ENCODE measurements around the gene ARMC6. TPM values are rescaled to one million over a fixed set of nuclear protein-coding genes. Genes with fewer than 3 reads are reported as not detected.

Gene ARMC6
- total RNA-seq, 3 donors from 2014 or later: 18.4 to 20.0 (median 19.3) TPM

DNA sequence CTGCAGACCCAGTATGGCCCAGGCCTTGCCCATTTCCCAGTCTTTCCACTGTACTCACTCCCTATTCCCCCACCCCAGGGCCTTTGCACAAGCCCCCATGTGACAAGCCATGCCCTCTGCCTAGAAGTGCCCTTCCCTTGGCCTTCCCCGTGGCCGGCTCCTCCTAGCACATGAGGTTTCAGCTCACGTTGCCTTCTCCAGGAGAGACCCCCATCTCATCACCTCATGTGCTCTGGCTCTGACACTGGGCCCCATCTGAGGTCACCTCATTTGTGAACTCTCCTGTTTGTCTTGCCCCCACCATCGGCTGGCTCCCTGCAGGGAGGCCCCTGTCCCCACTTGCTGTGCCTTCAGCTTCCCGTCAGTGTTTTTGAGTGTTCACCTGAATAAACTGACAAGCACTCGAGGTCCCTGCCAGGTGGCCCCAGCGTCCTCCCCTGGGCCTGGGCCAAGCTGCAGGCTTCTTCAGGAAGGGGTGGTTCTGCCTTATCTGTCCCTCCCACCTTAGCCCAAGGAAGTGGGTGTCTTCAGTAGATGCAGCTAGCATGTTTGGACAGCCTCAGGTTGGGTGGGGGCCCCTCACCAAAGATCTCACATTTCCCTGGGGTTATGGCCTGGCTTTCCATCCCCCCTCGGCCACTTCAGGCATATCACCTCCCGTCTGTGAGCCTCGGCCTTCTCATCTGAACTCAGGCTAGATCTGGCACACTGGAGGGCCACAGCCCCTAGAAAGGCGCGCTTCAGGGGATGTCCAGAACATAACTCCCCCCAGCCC is 26.6 kb downstream of the ARMC6 start:
- no peak for ATAC-seq
- intact Hi-C loops (cut with DNase I, micrococcal nuclease): loop anchor here in 1 of 2 donors (10.0 kb wide), 1 partner anchor 55 kb away; no protein-coding TSS in a partner anchor
- H3K36me3 ChIP-seq (ENCODE audit: low read depth): no peaks in the 10 kb centered on the region
- H3K9me3 ChIP-seq: no peaks in the 10 kb centered on the region
- H3K4me3 ChIP-seq: no peak overlapping the region
- H3K4me1 ChIP-seq (ENCODE audit: low read depth): peaks cover 10% of the 10 kb centered on the region
- TF ChIP-seq, protein P1, sequence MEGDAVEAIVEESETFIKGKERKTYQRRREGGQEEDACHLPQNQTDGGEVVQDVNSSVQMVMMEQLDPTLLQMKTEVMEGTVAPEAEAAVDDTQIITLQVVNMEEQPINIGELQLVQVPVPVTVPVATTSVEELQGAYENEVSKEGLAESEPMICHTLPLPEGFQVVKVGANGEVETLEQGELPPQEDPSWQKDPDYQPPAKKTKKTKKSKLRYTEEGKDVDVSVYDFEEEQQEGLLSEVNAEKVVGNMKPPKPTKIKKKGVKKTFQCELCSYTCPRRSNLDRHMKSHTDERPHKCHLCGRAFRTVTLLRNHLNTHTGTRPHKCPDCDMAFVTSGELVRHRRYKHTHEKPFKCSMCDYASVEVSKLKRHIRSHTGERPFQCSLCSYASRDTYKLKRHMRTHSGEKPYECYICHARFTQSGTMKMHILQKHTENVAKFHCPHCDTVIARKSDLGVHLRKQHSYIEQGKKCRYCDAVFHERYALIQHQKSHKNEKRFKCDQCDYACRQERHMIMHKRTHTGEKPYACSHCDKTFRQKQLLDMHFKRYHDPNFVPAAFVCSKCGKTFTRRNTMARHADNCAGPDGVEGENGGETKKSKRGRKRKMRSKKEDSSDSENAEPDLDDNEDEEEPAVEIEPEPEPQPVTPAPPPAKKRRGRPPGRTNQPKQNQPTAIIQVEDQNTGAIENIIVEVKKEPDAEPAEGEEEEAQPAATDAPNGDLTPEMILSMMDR (IDR thresholded peaks at IDR 0.05): no peak
- no peak for DNase-seq

DNA sequence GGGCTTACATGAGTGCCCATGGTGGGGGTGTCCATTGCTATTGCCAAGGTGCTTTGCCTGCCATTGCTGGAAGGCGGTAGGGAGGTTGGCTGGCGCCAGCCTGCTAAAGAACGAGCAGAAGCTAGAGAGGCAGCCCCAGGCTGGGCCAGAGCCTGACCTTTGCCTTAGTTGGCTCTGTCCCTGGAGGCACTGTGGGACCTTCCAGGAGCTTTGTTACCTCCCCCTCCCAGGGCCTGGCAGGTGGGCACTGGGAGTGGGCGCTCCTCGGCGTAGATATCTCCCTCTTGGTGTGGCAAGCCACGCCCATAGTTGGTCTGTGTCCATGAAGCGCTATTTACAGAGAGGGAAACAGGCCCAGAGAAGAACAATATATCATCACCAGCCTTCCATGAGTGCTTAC is 28.1 kb downstream of the ARMC6 start:
- DNase-seq (peak in 2 of 3 donors; percentile 29 to 43), ATAC-seq (no peak)
- Histone ChIP-seq H3K4me1 (ENCODE audit: low read depth) (peaks cover 20% of the 10 kb centered on the region), H3K4me3 (no peak overlapping the region), H3K9me3 (no peaks in the 10 kb centered on the region), H3K36me3 (ENCODE audit: low read depth) (no peaks in the 10 kb centered on the region)
- intact Hi-C loops (cut with DNase I, micrococcal nuclease): no loop called here
- TF ChIP-seq, protein P1 (IDR thresholded peaks at IDR 0.05): no peak

DNA sequence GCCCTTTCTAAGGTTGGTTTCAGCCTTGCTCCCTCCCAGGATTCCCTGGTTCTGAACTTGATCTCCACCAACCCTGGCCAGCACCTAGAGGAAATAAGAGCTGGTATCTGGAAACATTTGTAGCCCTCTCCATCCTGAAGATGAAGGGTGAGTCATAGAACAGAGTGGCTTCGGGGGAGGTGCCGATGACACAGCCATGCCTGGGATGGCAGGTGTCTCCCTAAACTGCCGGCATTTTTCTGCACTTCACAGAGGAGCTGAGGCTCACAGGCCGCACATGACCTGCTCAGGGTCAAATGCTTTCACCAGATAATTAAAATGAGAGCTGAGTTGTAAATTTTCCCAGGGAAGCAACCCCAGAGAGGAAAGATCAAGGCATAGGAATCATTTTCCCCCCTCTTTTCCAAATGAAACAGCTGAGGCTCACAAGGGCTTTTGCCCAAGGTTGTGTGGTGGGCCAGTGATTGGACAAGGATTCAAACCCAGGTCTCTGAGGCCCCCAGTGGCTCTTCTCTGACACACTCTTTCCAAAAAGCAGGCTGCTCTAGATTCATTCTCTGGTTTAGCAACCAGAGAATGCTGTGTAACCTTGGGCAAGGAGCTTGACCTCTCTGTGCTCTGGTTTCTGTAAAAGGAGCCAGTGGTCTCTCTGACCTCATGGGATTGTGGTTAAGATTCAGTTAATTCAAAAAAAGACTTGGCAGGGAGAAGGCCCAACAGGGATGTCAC is 29.2 kb downstream of the ARMC6 start:
- Histone ChIP-seq H3K4me3 (no peak overlapping the region), H3K9me3 (no peaks in the 10 kb centered on the region), H3K36me3 (ENCODE audit: low read depth) (no peaks in the 10 kb centered on the region), H3K4me1 (ENCODE audit: low read depth) (peaks cover 22% of the 10 kb centered on the region)
- TF ChIP-seq, protein P1 (IDR thresholded peaks at IDR 0.05): no peak
- intact Hi-C loops (cut with DNase I, micrococcal nuclease): no loop called here
- ATAC-seq (no peak), DNase-seq (no peak)

DNA sequence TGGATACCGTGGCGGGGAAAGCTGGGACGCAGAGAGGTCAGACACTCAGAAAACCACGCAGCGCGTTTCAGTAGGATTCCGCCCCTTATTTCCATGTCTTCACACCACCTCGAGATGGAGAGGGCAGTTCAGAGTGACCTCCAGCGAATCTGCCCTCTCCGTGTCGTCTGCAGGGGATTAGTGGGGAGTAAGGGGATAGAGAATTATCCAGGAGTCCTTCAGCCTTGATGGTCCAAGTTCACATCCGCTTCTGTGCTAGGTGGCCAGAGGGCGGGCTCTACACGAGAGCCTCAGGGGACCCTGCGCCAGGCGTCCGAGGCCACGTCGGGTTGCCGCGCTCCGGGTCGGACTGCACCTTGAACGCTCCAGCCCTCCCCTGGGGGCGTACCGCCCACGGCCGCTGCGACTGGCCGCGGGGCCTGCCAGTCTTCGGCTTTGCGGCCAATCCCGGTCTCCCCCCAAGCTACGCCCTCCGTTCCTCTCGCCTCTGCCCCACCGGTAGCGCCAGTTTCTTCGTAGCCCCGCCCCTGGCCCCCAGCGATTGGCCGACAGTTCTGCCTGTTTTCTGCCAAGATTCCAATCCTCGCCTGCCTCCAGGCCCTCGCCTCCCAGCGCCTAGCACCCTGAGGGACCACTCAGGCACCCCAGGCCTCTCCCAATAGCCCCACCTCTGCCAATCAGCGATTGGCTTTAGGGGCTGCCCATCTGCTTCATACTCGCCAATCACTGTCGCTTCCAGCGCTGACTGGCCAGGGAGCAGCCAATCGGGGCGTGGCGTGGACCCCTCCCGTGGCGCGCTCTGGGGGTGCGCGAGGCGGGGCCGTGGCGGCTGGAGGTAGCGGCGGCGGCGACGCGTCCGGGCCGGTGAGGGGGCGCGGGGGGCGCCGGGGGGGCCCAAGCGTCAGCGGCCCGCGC is 30.0 kb downstream of the ARMC6 start, which contains the start of gene SLC25A42:
Gene SLC25A42 (plus strand): TSS at position 812 of the 915 bp plus-strand sequence. CDS start 32,131 bp downstream, outside the sequence.
- H3K36me3 ChIP-seq (ENCODE audit: low read depth): no peaks in the 10 kb centered on the region
- DNase-seq (peak; percentile 99 to 100 (median 100)), ATAC-seq (peak; percentile 94)
- peak within 1 kb of the TSS; percentile 42 for H3K4me3 ChIP-seq
- no peaks in the 10 kb centered on the region for H3K9me3 ChIP-seq
- TF ChIP-seq, protein P1 (IDR thresholded peaks at IDR 0.05): no peak
- intact Hi-C loops (cut with DNase I, micrococcal nuclease): no loop called here
- H3K4me1 ChIP-seq (ENCODE audit: low read depth): peaks cover 23% of the 10 kb centered on the region

DNA sequence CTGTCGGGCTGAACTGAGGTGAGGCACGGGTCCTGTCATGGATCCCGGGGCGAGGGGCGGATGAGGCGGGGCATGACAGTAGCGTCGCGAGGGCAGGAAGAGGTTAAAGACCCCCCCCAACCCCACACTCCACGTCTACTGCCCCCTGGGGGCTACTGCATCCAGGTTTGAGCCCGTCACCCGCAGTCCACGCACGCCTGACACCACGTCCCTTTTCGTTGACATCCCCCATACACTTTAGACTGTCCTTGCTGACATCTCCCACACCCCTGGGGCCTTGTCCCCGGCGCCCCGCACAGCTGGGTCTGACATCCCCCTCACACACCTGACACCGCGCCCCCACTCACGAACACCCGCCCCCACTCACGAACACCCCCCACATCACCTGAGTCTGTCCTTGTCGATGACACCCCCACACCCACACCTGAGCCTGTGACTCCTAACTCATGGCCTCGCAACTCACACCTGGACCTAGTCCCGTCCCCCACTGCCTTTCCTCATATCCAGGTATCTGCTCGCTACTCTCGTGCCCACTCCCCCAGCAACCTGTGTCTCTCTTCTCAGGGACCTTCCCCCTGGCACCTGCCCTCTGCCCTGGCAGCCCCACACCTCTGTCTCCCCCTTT is 30.8 kb downstream of the ARMC6 start:
- Histone ChIP-seq H3K4me1 (ENCODE audit: low read depth) (peaks cover 25% of the 10 kb centered on the region), H3K36me3 (ENCODE audit: low read depth) (no peaks in the 10 kb centered on the region), H3K9me3 (no peaks in the 10 kb centered on the region), H3K4me3 (peak overlapping the region; percentile 42)
- peak in 1 of 3 donors; percentile 35 for DNase-seq
- ATAC-seq: no peak
- intact Hi-C loops (cut with DNase I, micrococcal nuclease): no loop called here
- TF ChIP-seq, protein P1 (IDR thresholded peaks at IDR 0.05): no peak

Measured in mucosa of descending colon (tissue), 3 donors.